Ishikawa (cell line): ENCODE measurements around the gene SYDE1.

Source experiments
- CEBPB ChIP-seq: IDR thresholded peaks from 2 replicates; pipeline ENCODE4 v1.6.1; 2012
- CREB1 ChIP-seq: IDR thresholded peaks from 2 replicates; pipeline ENCODE4 v1.6.1; 2012; ENCODE audit warnings: low read depth
- EGR1 ChIP-seq: IDR thresholded peaks from 2 replicates; pipeline ENCODE4 v1.6.1; 2012
- EP300 ChIP-seq: IDR thresholded peaks from 2 replicates; pipeline ENCODE4 v1.6.1; 2012; ENCODE audit warnings: borderline replicate concordance
- FOXM1 ChIP-seq: IDR thresholded peaks from 2 replicates; pipeline ENCODE4 v1.6.1; 2012; ENCODE audit warnings: low read depth, borderline replicate concordance
- NFIC ChIP-seq: IDR thresholded peaks from 2 replicates; pipeline ENCODE4 v1.6.1; 2012
- RAD21 ChIP-seq: IDR thresholded peaks from 2 replicates; pipeline ENCODE4 v1.6.1; 2012; ENCODE audit warnings: low read depth
- TAF1 ChIP-seq: IDR thresholded peaks from 2 replicates; pipeline ENCODE4 v1.6.1; 2012; ENCODE audit warnings: low read depth, mild to moderate bottlenecking
- TCF12 ChIP-seq: IDR thresholded peaks from 2 replicates; pipeline ENCODE4 v1.6.1; 2012; ENCODE audit warnings: low read depth
- TEAD4 ChIP-seq: IDR thresholded peaks from 2 replicates; pipeline ENCODE4 v1.6.1; 2012
- YY1 ChIP-seq: IDR thresholded peaks from 2 replicates; pipeline ENCODE4 v1.6.1; 2012; ENCODE audit warnings: low read depth
- ZBTB7A ChIP-seq: IDR thresholded peaks from 2 replicates; pipeline ENCODE4 v1.6.1; 2012; ENCODE audit warnings: low read depth
- TF ChIP-seq, protein P1 (sequence below): IDR thresholded peaks from 2 replicates; pipeline ENCODE4 v1.6.1; 2012; ENCODE audit warnings: low read depth, mild to moderate bottlenecking
- TF ChIP-seq, protein P2 (sequence below): IDR thresholded peaks from 2 replicates; pipeline ENCODE4 v1.6.1; 2012
- TF ChIP-seq, protein P3 (sequence below): IDR thresholded peaks from 2 replicates; pipeline ENCODE4 v1.6.1; 2012

The SYDE1 gene

DNA sequence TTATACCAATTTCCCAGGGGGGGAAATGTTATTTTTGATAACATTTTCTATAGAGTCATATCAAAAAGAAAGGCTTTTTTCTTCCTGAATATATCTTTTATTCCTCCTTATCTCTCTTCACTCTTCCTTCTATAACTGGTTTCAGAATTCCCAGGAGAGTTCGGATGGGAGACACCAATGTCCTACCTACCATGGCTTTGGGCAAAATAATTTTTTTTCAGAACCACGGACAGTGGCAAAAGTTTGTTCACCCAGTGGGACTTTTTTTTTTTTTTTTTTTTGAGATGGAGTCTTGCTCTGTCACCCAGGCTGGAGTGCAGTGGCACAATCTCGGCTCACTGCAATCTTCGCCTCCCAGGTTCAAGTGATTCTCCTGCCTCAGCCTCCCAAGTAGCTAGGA, 27.2 kb upstream of the SYDE1 start:
- TF ChIP-seq, protein P1, sequence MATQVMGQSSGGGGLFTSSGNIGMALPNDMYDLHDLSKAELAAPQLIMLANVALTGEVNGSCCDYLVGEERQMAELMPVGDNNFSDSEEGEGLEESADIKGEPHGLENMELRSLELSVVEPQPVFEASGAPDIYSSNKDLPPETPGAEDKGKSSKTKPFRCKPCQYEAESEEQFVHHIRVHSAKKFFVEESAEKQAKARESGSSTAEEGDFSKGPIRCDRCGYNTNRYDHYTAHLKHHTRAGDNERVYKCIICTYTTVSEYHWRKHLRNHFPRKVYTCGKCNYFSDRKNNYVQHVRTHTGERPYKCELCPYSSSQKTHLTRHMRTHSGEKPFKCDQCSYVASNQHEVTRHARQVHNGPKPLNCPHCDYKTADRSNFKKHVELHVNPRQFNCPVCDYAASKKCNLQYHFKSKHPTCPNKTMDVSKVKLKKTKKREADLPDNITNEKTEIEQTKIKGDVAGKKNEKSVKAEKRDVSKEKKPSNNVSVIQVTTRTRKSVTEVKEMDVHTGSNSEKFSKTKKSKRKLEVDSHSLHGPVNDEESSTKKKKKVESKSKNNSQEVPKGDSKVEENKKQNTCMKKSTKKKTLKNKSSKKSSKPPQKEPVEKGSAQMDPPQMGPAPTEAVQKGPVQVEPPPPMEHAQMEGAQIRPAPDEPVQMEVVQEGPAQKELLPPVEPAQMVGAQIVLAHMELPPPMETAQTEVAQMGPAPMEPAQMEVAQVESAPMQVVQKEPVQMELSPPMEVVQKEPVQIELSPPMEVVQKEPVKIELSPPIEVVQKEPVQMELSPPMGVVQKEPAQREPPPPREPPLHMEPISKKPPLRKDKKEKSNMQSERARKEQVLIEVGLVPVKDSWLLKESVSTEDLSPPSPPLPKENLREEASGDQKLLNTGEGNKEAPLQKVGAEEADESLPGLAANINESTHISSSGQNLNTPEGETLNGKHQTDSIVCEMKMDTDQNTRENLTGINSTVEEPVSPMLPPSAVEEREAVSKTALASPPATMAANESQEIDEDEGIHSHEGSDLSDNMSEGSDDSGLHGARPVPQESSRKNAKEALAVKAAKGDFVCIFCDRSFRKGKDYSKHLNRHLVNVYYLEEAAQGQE: peak; percentile 81

DNA sequence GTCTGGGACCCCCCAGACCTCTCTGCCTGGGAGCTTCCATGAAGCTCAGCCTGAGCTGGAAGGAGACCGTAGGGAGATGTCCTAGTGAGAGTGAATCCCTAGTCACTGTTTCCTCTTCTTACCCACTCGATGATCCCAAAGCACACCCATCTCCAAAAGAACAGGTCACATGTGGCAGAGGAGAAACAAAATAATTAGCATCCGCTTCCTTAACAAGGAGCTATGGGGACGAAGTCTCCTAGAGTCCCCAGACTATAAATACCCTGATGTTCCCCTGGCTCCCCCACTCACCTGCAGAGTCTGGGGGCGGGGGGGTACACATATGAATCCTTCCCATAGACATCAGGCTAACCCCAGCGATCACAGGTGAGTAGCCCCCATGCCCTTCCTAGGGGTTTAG, 25.3 kb upstream of the SYDE1 start, which contains the start of gene OR1I1:
OR1I1 (plus strand) TSS at position 301 of the 400 bp plus-strand sequence. CDS start 4,855 bp downstream, outside the sequence.
- TF ChIP-seq CREB1 (no peak), TAF1 (no peak), ZBTB7A (no peak), TEAD4 (no peak), EP300 (no peak), EGR1 (no peak), FOXM1 (no peak), TCF12 (no peak), YY1 (no peak), NFIC (no peak), RAD21 (no peak), CEBPB (no peak)
- TF ChIP-seq, protein P1: no peak
- TF ChIP-seq, protein P2, sequence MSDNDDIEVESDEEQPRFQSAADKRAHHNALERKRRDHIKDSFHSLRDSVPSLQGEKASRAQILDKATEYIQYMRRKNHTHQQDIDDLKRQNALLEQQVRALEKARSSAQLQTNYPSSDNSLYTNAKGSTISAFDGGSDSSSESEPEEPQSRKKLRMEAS: no peak
- TF ChIP-seq, protein P3, sequence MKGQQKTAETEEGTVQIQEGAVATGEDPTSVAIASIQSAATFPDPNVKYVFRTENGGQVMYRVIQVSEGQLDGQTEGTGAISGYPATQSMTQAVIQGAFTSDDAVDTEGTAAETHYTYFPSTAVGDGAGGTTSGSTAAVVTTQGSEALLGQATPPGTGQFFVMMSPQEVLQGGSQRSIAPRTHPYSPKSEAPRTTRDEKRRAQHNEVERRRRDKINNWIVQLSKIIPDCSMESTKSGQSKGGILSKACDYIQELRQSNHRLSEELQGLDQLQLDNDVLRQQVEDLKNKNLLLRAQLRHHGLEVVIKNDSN: no peak

DNA sequence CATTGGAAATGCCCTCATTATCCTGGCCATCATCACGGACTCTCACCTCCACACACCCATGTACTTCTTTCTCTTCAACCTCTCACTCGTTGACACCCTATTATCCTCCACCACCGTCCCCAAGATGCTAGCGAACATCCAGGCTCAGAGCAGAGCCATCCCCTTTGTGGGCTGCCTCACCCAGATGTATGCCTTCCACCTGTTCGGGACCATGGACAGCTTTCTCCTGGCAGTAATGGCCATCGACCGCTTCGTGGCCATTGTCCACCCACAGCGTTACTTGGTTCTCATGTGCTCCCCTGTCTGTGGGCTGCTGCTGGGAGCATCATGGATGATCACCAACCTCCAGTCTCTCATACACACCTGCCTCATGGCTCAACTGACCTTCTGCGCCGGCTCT, 20.0 kb upstream of the SYDE1 start:
- TF ChIP-seq, protein P3: no peak
- TF ChIP-seq EGR1: no peak
- no peak for TF ChIP-seq TAF1
- no peak for TF ChIP-seq RAD21
- TF ChIP-seq FOXM1: no peak
- TF ChIP-seq, protein P1: peak; percentile 87

DNA sequence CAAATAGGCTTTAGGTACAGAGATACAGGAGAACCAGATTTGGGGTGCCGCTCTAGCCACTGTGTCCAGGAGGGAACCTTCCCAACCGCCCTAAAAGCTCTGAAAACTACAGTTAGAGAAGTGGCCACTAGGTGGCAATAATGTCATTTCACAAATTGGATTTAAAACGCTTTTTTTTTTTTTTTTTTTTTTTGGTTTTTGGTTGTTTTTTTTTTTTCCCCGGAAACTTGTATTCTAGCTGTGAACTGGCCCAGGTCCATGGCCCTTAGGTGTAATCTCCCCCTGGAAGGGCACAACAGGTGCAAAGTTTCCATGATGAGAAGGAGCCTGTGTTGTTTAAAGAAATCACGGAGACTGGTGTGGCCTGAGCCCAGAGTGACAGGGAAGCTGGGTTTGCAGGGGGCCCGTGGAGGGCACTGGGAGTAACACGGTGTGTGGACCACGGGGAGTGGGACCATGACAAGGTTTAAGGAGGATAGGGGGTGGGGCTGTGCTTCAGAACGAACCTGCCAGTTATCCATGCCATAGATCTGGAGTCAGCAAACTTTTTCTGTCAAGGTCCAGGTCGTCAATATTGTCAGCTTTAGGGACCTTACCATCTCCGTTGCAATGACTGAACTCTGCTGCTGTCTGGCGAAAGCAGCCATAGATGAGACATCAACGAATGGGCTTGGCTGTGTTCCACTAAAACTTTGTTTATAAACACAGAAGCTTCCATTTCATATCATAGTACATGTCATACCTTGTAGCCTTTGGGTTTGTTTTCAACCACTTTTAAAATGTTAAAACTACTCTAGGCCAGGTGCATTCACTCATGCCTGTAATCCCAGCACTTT, 15.1 kb upstream of the SYDE1 start:
- TF ChIP-seq CEBPB (no peak), NFIC (no peak), RAD21 (peak; percentile 78), CREB1 (no peak), TEAD4 (no peak), EGR1 (no peak), ZBTB7A (no peak)

DNA sequence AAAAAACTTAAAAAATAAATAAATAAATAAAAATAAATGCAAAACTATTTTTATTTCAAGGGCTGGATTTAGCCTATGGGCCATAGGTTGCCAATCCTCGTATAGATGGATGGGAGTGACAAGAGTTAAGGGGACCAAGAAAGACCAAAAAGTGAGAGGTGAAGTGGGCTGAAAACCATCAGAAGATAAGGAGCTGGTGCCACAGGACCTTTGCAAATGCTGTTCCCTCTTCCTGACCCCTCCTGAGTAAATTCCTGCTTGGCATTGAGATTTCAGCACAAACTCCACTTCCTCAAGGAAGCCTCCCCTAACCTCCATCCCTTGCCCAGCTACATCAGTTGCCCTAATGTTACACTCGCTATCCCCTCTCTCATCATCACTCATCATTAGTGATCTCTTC, 14.2 kb upstream of the SYDE1 start:
- TF ChIP-seq TAF1: no peak
- TF ChIP-seq RAD21: no peak
- TF ChIP-seq, protein P1: no peak
- no peak for TF ChIP-seq CEBPB
